ENCODE data around the gene GSN. TPM values are rescaled to one million over a fixed set of nuclear protein-coding genes. Genes with fewer than 3 reads are reported as not detected.

The GSN gene
- total and polyA plus RNA-seq, 2 of the 13 experiments (the other 11 are each of a cell fraction or from before 2014, with no cell fraction given) = 294 to 307 TPM

DNA sequence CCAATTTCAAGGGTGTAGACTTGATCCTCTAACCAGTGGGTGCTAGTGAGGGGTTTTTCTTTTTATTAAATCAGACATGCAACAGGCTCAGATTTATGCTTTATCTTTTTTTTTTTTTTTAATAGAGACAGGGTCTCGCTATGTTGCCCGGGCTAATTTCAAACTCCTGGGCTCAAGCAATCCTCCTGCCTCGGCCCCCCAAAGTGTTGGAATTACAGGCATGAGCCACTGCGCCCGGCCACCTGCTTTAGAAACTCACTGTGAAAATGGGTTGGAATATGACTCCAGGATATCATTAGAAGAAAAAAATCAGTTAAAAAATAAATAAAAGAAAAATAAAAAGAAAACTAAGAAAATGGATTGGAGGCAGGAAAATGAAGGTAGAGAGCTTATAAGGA, 51.4 kb downstream of the GSN start:
- no peak overlapping the region for H3K9ac ChIP-seq (ENCODE audit: insufficient read depth, low read depth, low read length)
- no peak for DNase-seq (ENCODE audit: low spot score)
- no TSS peak for BruUV-seq (replicated peaks)
- H3K27me3 ChIP-seq (ENCODE audit: control insufficient read depth in 1 of 2, insufficient read depth in 2 of 2, low read length in 2 of 2) = no peaks in the 10 kb centered on the region
- FAIRE-seq = no peak
- peaks cover 32 to 53% of the 10 kb centered on the region in 2 experiments for H3K36me3 ChIP-seq (replicated peaks in 1 of 2; ENCODE audit: control insufficient read depth in 1 of 2, insufficient read depth in 2 of 2, low read length in 2 of 2)
- ChIA-PET CTCF (ENCODE audit: low intra/inter-chr PET ratio, low total read pairs) (interaction anchor here (0.7 to 3.9 kb wide), 13 partner anchors 23 to 121 kb away, joined by 3 to 133 read pairs (median 5); no protein-coding TSS in a partner anchor), POLR2A (interaction anchor here (1.0 to 2.8 kb wide), 9 partner anchors 13 to 79 kb away, joined by 3 to 15 read pairs (median 6); no protein-coding TSS in a partner anchor)
- in situ Hi-C loops (cut with HindIII; ENCODE audit: extremely low pct_ligation_motif_present, low pct_unique_long_range_greater_than_20kb) (loop anchor here (5.0 kb wide), 2 partner anchors 78 to 107 kb away; no protein-coding TSS in a partner anchor), intact Hi-C loops (cut with micrococcal nuclease; ENCODE audit: unreplicated experiment) (loop anchor here (5.0 kb wide), 1 partner anchor 42 kb away; no protein-coding TSS in a partner anchor)
- H3K27ac ChIP-seq (ENCODE audit: extremely low read length, insufficient read depth, low read length) = no peak overlapping the region
- H3K9me3 ChIP-seq (ENCODE audit: low read length) = no peaks in the 10 kb centered on the region
- H3K4me3 ChIP-seq (replicated peaks in 1 of 3; ENCODE audit: insufficient read depth in 1 of 3, low read depth in 2 of 3, low read length in 3 of 3) = no peak overlapping the region
- no peak overlapping the region for H3K4me2 ChIP-seq (ENCODE audit: low read depth, low read length)
- no peak overlapping the region for H2AFZ ChIP-seq (ENCODE audit: low read length)
- TF ChIP-seq ZNF644 (CRISPR knock-in tag; IDR thresholded peaks at IDR 0.05; ENCODE audit: low read depth) (no peak), ZNF749 (CRISPR knock-in tag; IDR thresholded peaks at IDR 0.05; ENCODE audit: borderline replicate concordance) (no peak), NFYB (CRISPR knock-in tag; IDR thresholded peaks at IDR 0.05) (no peak), ZNF34 (CRISPR knock-in tag; IDR thresholded peaks at IDR 0.05; ENCODE audit: borderline replicate concordance) (no peak), EZH2 (conservative IDR thresholded peaks at IDR 0.05; ENCODE audit: low read depth, low read length) (no peak), NCOA1 (CRISPR knock-in tag; IDR thresholded peaks at IDR 0.05) (no peak)
- TF ChIP-seq, protein P1, sequence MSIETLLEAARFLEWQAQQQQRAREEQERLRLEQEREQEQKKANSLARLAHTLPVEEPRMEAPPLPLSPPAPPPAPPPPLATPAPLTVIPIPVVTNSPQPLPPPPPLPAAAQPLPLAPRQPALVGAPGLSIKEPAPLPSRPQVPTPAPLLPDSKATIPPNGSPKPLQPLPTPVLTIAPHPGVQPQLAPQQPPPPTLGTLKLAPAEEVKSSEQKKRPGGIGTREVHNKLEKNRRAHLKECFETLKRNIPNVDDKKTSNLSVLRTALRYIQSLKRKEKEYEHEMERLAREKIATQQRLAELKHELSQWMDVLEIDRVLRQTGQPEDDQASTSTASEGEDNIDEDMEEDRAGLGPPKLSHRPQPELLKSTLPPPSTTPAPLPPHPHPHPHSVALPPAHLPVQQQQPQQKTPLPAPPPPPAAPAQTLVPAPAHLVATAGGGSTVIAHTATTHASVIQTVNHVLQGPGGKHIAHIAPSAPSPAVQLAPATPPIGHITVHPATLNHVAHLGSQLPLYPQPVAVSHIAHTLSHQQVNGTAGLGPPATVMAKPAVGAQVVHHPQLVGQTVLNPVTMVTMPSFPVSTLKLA (IDR thresholded peaks at IDR 0.05) = no peak
- no peak for ATAC-seq
- H3K79me2 ChIP-seq (ENCODE audit: insufficient read depth, low read length) = no peaks in the 10 kb centered on the region
- no peaks in the 10 kb centered on the region; the same call in 1 of the 2 replicates for H4K20me1 ChIP-seq (ENCODE audit: insufficient read depth, low read length)
- H3K4me1 ChIP-seq (ENCODE audit: insufficient read depth, low read length) = peaks cover 37% of the 10 kb centered on the region
- 96% methylated on average over 5 of the region's 5 CpGs for WGBS (ENCODE audit: low lambda C conversion rate)

Measured in HepG2 (cell line).